NCI-H1930 (cell line): Measurements from ENCODE around the gene REPS2.

Source experiments
- DNase-seq, 2 experiments: peaks; one replicate each; lab custom pipeline; 2025; lab: John Stamatoyannopoulos, UW

REPS2 gene

GRCh38 chrX:17005712-17006368 is 59.4 kb downstream of the REPS2 start:
- DNase-seq, result no peak

- DNase-seq, result no peak
Observed at GRCh38 chrX:17007134-17007768, 60.8 kb downstream of the REPS2 start.

- DNase-seq, result no peak
Observed at GRCh38 chrX:17009856-17010625, 63.6 kb downstream of the REPS2 start.

GRCh38 chrX:17012465-17012864 is 66.0 kb downstream of the REPS2 start:
- no peak for DNase-seq

GRCh38 chrX:17014216-17014615 is 67.8 kb downstream of the REPS2 start:
- no peak for DNase-seq

GRCh38 chrX:17017134-17017533 is 70.7 kb downstream of the REPS2 start:
- no peak for DNase-seq

- DNase-seq, result no peak
Observed at GRCh38 chrX:17020356-17020755, 73.9 kb downstream of the REPS2 start.

GRCh38 chrX:17020851-17021821 is 74.7 kb downstream of the REPS2 start:
- no peak for DNase-seq

GRCh38 chrX:17021851-17022604 is 75.6 kb downstream of the REPS2 start:
- no peak for DNase-seq

- no peak for DNase-seq
Observed at GRCh38 chrX:17023661-17024060, 77.2 kb downstream of the REPS2 start.

GRCh38 chrX:17024886-17025285 is 78.4 kb downstream of the REPS2 start:
- no peak for DNase-seq

GRCh38 chrX:17025621-17026302 is 79.3 kb downstream of the REPS2 start:
- no peak for DNase-seq

- DNase-seq, result no peak
Observed at GRCh38 chrX:17027931-17028330, 81.5 kb downstream of the REPS2 start.

- DNase-seq, result no peak
Observed at GRCh38 chrX:17028356-17028755, 81.9 kb downstream of the REPS2 start.

GRCh38 chrX:17030092-17030491 is 83.6 kb downstream of the REPS2 start:
- peak; percentile 28 to 43 for DNase-seq

GRCh38 chrX:17030580-17031270 is 84.3 kb downstream of the REPS2 start:
- DNase-seq, result no peak

- DNase-seq, result no peak
Observed at GRCh38 chrX:17031827-17032226, 85.4 kb downstream of the REPS2 start.

- no peak for DNase-seq
Observed at GRCh38 chrX:17032351-17032750, 85.9 kb downstream of the REPS2 start.

GRCh38 chrX:17033225-17033624 is 86.8 kb downstream of the REPS2 start:
- no peak for DNase-seq

- DNase-seq, result no peak
Observed at GRCh38 chrX:17035111-17035510, 88.7 kb downstream of the REPS2 start.
